GM19240 (cell line): Measurements from ENCODE around the gene RPS24.
"Not testable (repeated sequence)": the region's sequence is repeated elsewhere in the genome, so short reads cannot be mapped to it uniquely, and the experiment has no call there.

Experiments used
- DNase-seq: peaks from one replicate; pipeline ENCODE4 v3.0.0; 2011; ENCODE audit warnings: low spot score; ENCODE audit not compliant: insufficient read length

The RPS24 gene

GRCh38 chr10:78033637-78034470 lies at the start of gene RPS24:
Gene RPS24, plus strand, starts transcription at chr10:78033863. Its CDS starts 39 bp downstream, at chr10:78033902.
- DNase-seq: peak; percentile 45

GRCh38 chr10:77984986-77985385 lies 48.7 kb upstream of the RPS24 start:
- no peak for DNase-seq

GRCh38 chr10:77987671-77988255 lies 45.9 kb upstream of the RPS24 start:
- no peak for DNase-seq

GRCh38 chr10:77989081-77989724 lies 44.5 kb upstream of the RPS24 start:
- DNase-seq: no peak

- DNase-seq: no peak
Measured at GRCh38 chr10:77993620-77994019, 40.0 kb upstream of the RPS24 start.

- DNase-seq: not testable (repeated sequence)
Measured at GRCh38 chr10:77998780-77999179, 34.9 kb upstream of the RPS24 start.

- DNase-seq: no peak
Measured at GRCh38 chr10:78000206-78000605, 33.5 kb upstream of the RPS24 start.

GRCh38 chr10:78000956-78001472 lies 32.6 kb upstream of the RPS24 start:
- DNase-seq: no peak

- DNase-seq: no peak
Measured at GRCh38 chr10:78002541-78003288, 30.9 kb upstream of the RPS24 start.

GRCh38 chr10:78004215-78005026 lies 29.2 kb upstream of the RPS24 start:
- no peak for DNase-seq

- no peak for DNase-seq
Measured at GRCh38 chr10:78007172-78007571, 26.5 kb upstream of the RPS24 start.

- DNase-seq: no peak
Measured at GRCh38 chr10:78009662-78010061, 24.0 kb upstream of the RPS24 start.

- DNase-seq: no peak
Measured at GRCh38 chr10:78010278-78010677, 23.4 kb upstream of the RPS24 start.

GRCh38 chr10:78011065-78011464 lies 22.6 kb upstream of the RPS24 start:
- no peak for DNase-seq

GRCh38 chr10:78013564-78013963 lies 20.1 kb upstream of the RPS24 start:
- DNase-seq: no peak

GRCh38 chr10:78015546-78015945 lies 18.1 kb upstream of the RPS24 start:
- DNase-seq: no peak

GRCh38 chr10:78017856-78018255 lies 15.8 kb upstream of the RPS24 start:
- DNase-seq: no peak

GRCh38 chr10:78019264-78019663 lies 14.4 kb upstream of the RPS24 start:
- DNase-seq: no peak

- no peak for DNase-seq
Measured at GRCh38 chr10:78021201-78021600, 12.5 kb upstream of the RPS24 start.

- no peak for DNase-seq
Measured at GRCh38 chr10:78023741-78024140, 9.9 kb upstream of the RPS24 start.
